8988T (cell line): Measurements from ENCODE around the gene CCR7.

ENCODE experiments used
- DNase-seq: peaks from one replicate; pipeline ENCODE4 v3.0.0; 2011

The CCR7 gene

GRCh38 chr17:40561294-40561870 lies 3.9 kb downstream of the CCR7 start:
- no peak for DNase-seq

- no peak for DNase-seq
Measured at GRCh38 chr17:40560592-40561293, 4.5 kb downstream of the CCR7 start.

GRCh38 chr17:40559954-40560591 lies 5.2 kb downstream of the CCR7 start:
- DNase-seq: peak; percentile 99

GRCh38 chr17:40559564-40559916 lies 5.7 kb downstream of the CCR7 start:
- DNase-seq: no peak

- DNase-seq: no peak
Measured at GRCh38 chr17:40558890-40559563, 6.2 kb downstream of the CCR7 start.

GRCh38 chr17:40558300-40558889 lies 6.9 kb downstream of the CCR7 start:
- no peak for DNase-seq

- no peak for DNase-seq
Measured at GRCh38 chr17:40557531-40558299, 7.6 kb downstream of the CCR7 start.

GRCh38 chr17:40556884-40557414 lies 8.3 kb downstream of the CCR7 start:
- no peak for DNase-seq

- peak; percentile 9 for DNase-seq
Measured at GRCh38 chr17:40556198-40556661, 9.0 kb downstream of the CCR7 start.

- peak; percentile 17 for DNase-seq
Measured at GRCh38 chr17:40555296-40556190, 9.7 kb downstream of the CCR7 start.

- DNase-seq: peak; percentile 23
Measured at GRCh38 chr17:40554646-40555295, 10.5 kb downstream of the CCR7 start.

- DNase-seq: peak; percentile 15
Measured at GRCh38 chr17:40553694-40554534, 11.4 kb downstream of the CCR7 start.

- peak; percentile 7 for DNase-seq
Measured at GRCh38 chr17:40552806-40553693, 12.2 kb downstream of the CCR7 start.

GRCh38 chr17:40551879-40552768 lies 13.1 kb downstream of the CCR7 start:
- DNase-seq: peak; percentile 19

GRCh38 chr17:40551091-40551878 lies 14.0 kb downstream of the CCR7 start:
- peak; percentile 12 for DNase-seq

- peak; percentile 11 for DNase-seq
Measured at GRCh38 chr17:40550608-40551007, 14.7 kb downstream of the CCR7 start.
